ENCODE measurements around the gene ZBTB48. TPM values are rescaled to one million over a fixed set of nuclear protein-coding genes. Genes with fewer than 3 reads are reported as not detected.
"Not testable (repeated sequence)": the region's sequence is repeated elsewhere in the genome, so short reads cannot be mapped to it uniquely, and the experiment has no call there.

The ZBTB48 gene
- total RNA-seq, 4 donors from 2014 or later: 31.6 to 40.4 (median 34.8) TPM

- intact Hi-C loops (cut with DNase I; ENCODE audit: low total_unique reads): loop anchor here (10.0 kb wide), 1 partner anchor 61 kb away; the partner anchor contains the start of gene ZBTB48
- WGBS, 2 donors: 83 to 90% methylated on average over 16 of the region's 16 CpGs
- H3K4me3 ChIP-seq (ENCODE audit: low read depth, poor library complexity, severe bottlenecking): no peak overlapping the region
- TF ChIP-seq POLR2A (IDR thresholded peaks at IDR 0.05): no peak
- no peak for TF ChIP-seq CTCF (IDR thresholded peaks at IDR 0.05)
- no peak for DNase-seq (ENCODE audit: low spot score in 2 of 2)
These were observed 56.3 kb downstream of the ZBTB48 start for GRCh38 chr1:6635910-6636760.

GRCh38 chr1:6636778-6637177 is 57.0 kb downstream of the ZBTB48 start:
- H3K4me3 ChIP-seq (ENCODE audit: low read depth, poor library complexity, severe bottlenecking); DNase-seq (ENCODE audit: low spot score in 2 of 2): not testable (repeated sequence)
- 96% methylated on average over 6 of the region's 6 CpGs for WGBS, 2 donors
- intact Hi-C loops (cut with DNase I; ENCODE audit: low total_unique reads): loop anchor here (10.0 kb wide), 1 partner anchor 62 kb away; the partner anchor contains the start of gene ZBTB48

GRCh38 chr1:6637770-6638169 is 58.0 kb downstream of the ZBTB48 start:
- H3K4me3 ChIP-seq (ENCODE audit: low read depth, poor library complexity, severe bottlenecking): no peak overlapping the region
- no peak for DNase-seq (ENCODE audit: low spot score in 2 of 2)
- 72 to 73% methylated on average over 9 of the region's 9 CpGs for WGBS, 2 donors
- TF ChIP-seq CTCF (IDR thresholded peaks at IDR 0.05) (no peak), POLR2A (IDR thresholded peaks at IDR 0.05) (no peak)
- intact Hi-C loops (cut with DNase I; ENCODE audit: low total_unique reads): loop anchor here (10.0 kb wide), 1 partner anchor 63 kb away; the partner anchor contains the start of gene ZBTB48

GRCh38 chr1:6638226-6638625 is 58.4 kb downstream of the ZBTB48 start:
- peak; percentile 52 to 92 for DNase-seq (ENCODE audit: low spot score in 2 of 2)
- H3K4me3 ChIP-seq (ENCODE audit: low read depth, poor library complexity, severe bottlenecking): no peak overlapping the region
- TF ChIP-seq POLR2A (IDR thresholded peaks at IDR 0.05) (no peak), CTCF (IDR thresholded peaks at IDR 0.05) (no peak)
- 32 to 36% methylated on average over 18 of the region's 18 CpGs for WGBS, 2 donors
- intact Hi-C loops (cut with DNase I; ENCODE audit: low total_unique reads): loop anchor here (10.0 kb wide), 1 partner anchor 63 kb away; the partner anchor contains the start of gene ZBTB48

Other genes starting within 250 kb of the ZBTB48 start
- gene ACOT7, start 186.2 kb upstream of the ZBTB48 start, total RNA-seq: 10 to 100 TPM; 21.1 to 27.7 (median 24.6) TPM
- 10 to 100 TPM; 15.4 to 47.7 (median 35.8) TPM for gene HES2, start 160.1 kb upstream of the ZBTB48 start, total RNA-seq
- 10 to 100 TPM; 27.5 to 64.3 (median 30.3) TPM for gene ESPN, start 155.2 kb upstream of the ZBTB48 start, total RNA-seq
- 100 to 1,000 TPM in 1 of 4 donors, 10 to 100 TPM in 3; 53.7 to 168 (median 75.7) TPM for gene TNFRSF25, start 113.8 kb upstream of the ZBTB48 start, total RNA-seq
- 100 to 1,000 TPM in 2 of 4 donors, 10 to 100 TPM in 2; 72.5 to 170 (median 99.8) TPM for gene PLEKHG5, start 88.3 kb upstream of the ZBTB48 start, total RNA-seq
- 10 to 100 TPM; 13.1 to 35.9 (median 23.3) TPM for gene NOL9, start 25.5 kb upstream of the ZBTB48 start, total RNA-seq
- gene TAS1R1, start 24.7 kb upstream of the ZBTB48 start, total RNA-seq: under 1 TPM in 2 of 4 donors, not detected in 2; 0.27 to 0.39 TPM
- 100 to 1,000 TPM in 3 of 4 donors, 10 to 100 TPM in 1; 89.6 to 147 (median 130) TPM for gene KLHL21, start 22.9 kb downstream of the ZBTB48 start, total RNA-seq
- gene PHF13, start 33.7 kb downstream of the ZBTB48 start, total RNA-seq: 10 to 100 TPM; 18.4 to 26.7 (median 21.1) TPM
- gene THAP3, start 44.9 kb downstream of the ZBTB48 start, total RNA-seq: 10 to 100 TPM; 20.1 to 26.9 (median 23.4) TPM
- gene DNAJC11, start 121.8 kb downstream of the ZBTB48 start, total RNA-seq: 10 to 100 TPM; 22.1 to 37.1 (median 27.3) TPM
- 10 to 100 TPM; 24.4 to 52.3 (median 32.9) TPM for gene CAMTA1, start 205.5 kb downstream of the ZBTB48 start, total RNA-seq

Measured in lower leg skin (tissue), 4 donors.